Vagina (tissue), 2 donors: ENCODE measurements around the gene KDM4B. TPM values are rescaled to one million over a fixed set of nuclear protein-coding genes. Genes with fewer than 3 reads are reported as not detected.
A peak's percentile ranks its signal among the peaks of the same experiment; 100 is the strongest.

Experiments used
- DNase-seq, 2 donors: peaks; one replicate each; pipeline ENCODE4 v3.0.0-alpha.2; 2017; ENCODE audit errors: extremely low spot score in 2 of 2
- H3K27ac ChIP-seq: fragments of 200-600 bp; sonication (generic); one replicate; pipeline ENCODE4 v1.5.1; 2019
- H3K27me3 ChIP-seq: fragments of 200-600 bp; sonication (generic); one replicate; pipeline ENCODE4 v1.5.1; 2019
- H3K36me3 ChIP-seq, 2 donors: fragments of 200-600 bp; sonication (generic); one replicate each; pipeline ENCODE4 v1.5.1; 2017 to 2019
- H3K4me1 ChIP-seq: fragments of 200-600 bp; sonication (generic); one replicate; pipeline ENCODE4 v1.5.1; 2019
- H3K4me3 ChIP-seq, 2 donors: fragments of 200-600 bp; sonication (generic); 1 replicate in 1 of 2; 2 replicates in 1 of 2; pipeline ENCODE4 v1.5.1; 2016 to 2019
- H3K9me3 ChIP-seq: fragments of 200-600 bp; sonication (generic); one replicate; pipeline ENCODE4 v1.5.1; 2019
- POLR2A ChIP-seq, 2 donors: fragments of 450-650 bp; IDR thresholded peaks; one replicate each; pipeline ENCODE4 v1.6.1; 2017; ENCODE audit warnings: antibody characterized with exemption in 2 of 2, mild to moderate bottlenecking in 2 of 2, moderate library complexity in 2 of 2
- POLR2AphosphoS5 ChIP-seq, 2 donors: sonication (generic); formaldehyde crosslinking; IDR thresholded peaks; one replicate each; pipeline ENCODE4 v1.9.0; 2017; ENCODE audit warnings: antibody characterized with exemption in 2 of 2, mild to moderate bottlenecking in 2 of 2, low read depth in 1 of 2; ENCODE audit not compliant: insufficient read depth in 1 of 2
- intact Hi-C: fragments of 100-400 bp; cut with DNase I; formaldehyde crosslinking; loops from one replicate; pipeline ENCODE4 v1.15.1; 2023
- total RNA-seq: library from RNA; depleted of rRNA; stranded (reverse); fragments of >200 nt; gene quantifications from one replicate; pipeline ENCODE4 v1.2.3, GENCODE V29; 2016
- TF ChIP-seq, protein P1 (sequence below), 3 experiments: fragments of 450-650 bp in 2 of 3; fragments of 200-600 bp in 1 of 3; sonication (generic) in 1 of 3; IDR thresholded peaks; one replicate each; pipeline ENCODE4 v1.5.1; 2017 to 2019; ENCODE audit warnings: antibody characterized with exemption in 3 of 3, mild to moderate bottlenecking in 2 of 3, moderate library complexity in 2 of 3

KDM4B gene
- total RNA-seq, 1 donor from 2014 or later, result 59.7 TPM

DNA sequence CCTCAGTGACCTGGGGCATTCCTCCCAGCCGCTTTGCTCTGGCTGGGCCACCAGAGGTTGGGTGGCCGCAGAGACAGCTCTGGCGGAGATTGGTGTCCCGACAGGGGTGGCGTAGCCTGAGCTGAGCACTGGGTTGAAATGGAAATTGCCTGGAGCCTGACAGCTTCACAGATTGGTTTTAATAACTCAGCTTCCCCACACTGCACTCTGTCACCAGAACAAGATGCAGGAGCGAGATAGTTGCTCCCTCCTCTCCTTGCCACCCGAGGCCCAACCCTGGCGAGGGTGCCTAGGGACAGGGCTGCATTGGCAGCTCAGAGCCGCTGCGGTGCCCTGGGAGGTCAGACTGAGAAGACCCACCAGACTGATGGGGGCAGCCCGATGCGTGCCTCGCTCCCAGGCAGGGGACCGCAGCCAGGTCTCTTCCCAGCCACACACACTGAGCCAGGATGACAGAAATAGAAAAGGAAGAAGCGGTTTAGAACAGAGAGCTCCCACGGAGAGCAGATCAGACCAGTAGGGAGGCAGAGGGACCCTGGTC is 84.1 kb downstream of the KDM4B start:
- Histone ChIP-seq H3K27me3 (no peaks in the 10 kb centered on the region), H3K4me1 (peaks cover 31% of the 10 kb centered on the region), H3K36me3 (peaks cover 0 to 18% of the 10 kb centered on the region in 2 donors)

DNA sequence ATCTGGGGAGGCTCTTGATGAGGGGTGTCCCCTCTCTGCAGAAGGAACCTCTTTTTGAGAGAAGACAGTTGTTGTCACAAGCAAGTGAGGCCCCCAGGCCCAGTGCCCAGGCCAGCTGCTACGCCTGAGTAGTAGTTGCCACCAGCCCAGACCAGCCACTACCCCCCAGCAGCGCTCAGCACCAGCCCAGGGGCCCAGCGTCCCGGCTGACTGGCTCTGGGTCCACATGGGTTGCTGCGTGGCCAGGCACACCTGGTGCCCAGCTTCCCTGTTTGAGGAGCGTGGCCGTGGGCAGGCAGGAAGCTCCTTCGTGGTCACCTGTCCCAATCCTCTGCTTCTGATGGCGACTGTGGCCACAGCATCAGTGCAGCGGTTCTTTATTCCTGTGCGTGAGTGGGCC is 84.7 kb downstream of the KDM4B start:
- Histone ChIP-seq H3K4me3 (no peak overlapping the region), H3K27ac (no peak overlapping the region), H3K27me3 (no peaks in the 10 kb centered on the region), H3K36me3 (peaks cover 0 to 18% of the 10 kb centered on the region in 2 donors), H3K4me1 (peaks cover 31% of the 10 kb centered on the region), H3K9me3 (no peaks in the 10 kb centered on the region)
- intact Hi-C loops, result no loop called here
- TF ChIP-seq POLR2AphosphoS5 (IDR thresholded peaks at IDR 0.05; ENCODE audit: insufficient read depth in 1 of 2, low read depth in 1 of 2) (no peak), POLR2A (IDR thresholded peaks at IDR 0.05) (no peak)
- TF ChIP-seq, protein P1, sequence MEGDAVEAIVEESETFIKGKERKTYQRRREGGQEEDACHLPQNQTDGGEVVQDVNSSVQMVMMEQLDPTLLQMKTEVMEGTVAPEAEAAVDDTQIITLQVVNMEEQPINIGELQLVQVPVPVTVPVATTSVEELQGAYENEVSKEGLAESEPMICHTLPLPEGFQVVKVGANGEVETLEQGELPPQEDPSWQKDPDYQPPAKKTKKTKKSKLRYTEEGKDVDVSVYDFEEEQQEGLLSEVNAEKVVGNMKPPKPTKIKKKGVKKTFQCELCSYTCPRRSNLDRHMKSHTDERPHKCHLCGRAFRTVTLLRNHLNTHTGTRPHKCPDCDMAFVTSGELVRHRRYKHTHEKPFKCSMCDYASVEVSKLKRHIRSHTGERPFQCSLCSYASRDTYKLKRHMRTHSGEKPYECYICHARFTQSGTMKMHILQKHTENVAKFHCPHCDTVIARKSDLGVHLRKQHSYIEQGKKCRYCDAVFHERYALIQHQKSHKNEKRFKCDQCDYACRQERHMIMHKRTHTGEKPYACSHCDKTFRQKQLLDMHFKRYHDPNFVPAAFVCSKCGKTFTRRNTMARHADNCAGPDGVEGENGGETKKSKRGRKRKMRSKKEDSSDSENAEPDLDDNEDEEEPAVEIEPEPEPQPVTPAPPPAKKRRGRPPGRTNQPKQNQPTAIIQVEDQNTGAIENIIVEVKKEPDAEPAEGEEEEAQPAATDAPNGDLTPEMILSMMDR (IDR thresholded peaks at IDR 0.05), result no peak
- no peak for DNase-seq

More for the DNA sequence above, 84.1 kb downstream of the KDM4B start:
- intact Hi-C loops, result no loop called here
- H3K27ac ChIP-seq, result no peak overlapping the region
- no peak overlapping the region for H3K4me3 ChIP-seq
- TF ChIP-seq POLR2AphosphoS5 (IDR thresholded peaks at IDR 0.05; ENCODE audit: insufficient read depth in 1 of 2, low read depth in 1 of 2) (no peak), POLR2A (IDR thresholded peaks at IDR 0.05) (no peak)
- TF ChIP-seq, protein P1 (IDR thresholded peaks at IDR 0.05), result no peak
- no peaks in the 10 kb centered on the region for H3K9me3 ChIP-seq
- no peak for DNase-seq

DNA sequence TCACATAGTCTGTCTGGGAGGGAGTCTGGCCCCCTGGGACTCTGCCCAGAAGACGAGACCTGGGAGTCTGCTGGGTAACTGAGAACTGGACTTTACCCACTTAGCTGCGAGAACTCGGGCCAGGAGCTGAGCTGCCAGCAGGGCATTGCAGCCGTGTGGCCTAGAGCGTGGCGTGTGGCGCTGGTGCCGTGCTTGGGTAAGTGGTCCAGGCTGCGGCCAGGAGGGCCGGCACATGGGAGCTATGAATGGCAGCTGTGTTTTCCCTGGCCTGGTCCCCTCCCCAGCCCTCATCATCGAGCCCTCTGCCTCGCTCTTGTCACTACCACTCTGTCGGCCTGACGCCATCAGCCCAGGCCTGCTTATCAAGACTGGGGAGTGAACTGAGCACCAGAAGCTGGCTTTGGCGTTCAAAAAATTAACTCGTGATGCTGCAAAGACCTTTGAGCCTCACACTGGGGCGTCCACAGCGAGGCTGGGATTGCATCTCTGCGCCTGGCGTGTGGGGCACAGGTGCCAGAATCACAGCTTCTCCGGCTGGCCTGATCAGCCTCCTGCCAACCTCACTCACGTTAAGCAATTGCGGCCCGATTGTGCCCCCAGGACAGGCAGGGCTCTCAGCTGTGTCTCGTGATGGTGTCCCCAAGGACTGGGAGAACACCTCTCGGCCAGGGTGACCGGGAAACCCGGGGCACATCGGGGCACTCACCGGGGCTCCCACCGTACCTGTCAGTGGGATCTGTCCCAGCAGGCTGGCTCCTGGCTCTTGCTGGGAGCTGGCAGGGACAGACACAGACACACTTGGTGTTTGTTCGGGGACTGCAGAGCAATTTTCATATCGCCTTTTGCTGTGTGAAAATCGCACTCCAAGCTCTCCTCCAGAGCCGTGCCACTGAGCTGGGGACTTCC is 85.9 kb downstream of the KDM4B start:
- peaks cover 0 to 18% of the 10 kb centered on the region in 2 donors for H3K36me3 ChIP-seq
- intact Hi-C loops, result no loop called here
- H3K27me3 ChIP-seq, result no peaks in the 10 kb centered on the region

DNA sequence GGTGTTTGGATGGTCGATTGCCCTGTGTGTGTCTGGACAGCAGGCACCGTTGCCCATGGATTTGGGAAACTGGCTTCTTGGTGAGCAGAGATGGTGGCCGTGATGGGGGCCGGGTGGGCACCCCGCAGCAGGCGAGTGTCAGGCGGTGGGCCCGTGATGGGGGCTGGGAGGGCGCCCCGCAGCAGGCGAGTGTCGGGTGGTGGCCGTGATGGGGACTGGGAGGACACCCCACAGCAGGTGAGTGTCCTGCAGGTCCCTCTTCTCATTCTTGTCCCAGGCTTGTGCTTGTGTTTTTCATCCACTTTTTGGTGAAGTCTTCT is 86.5 kb downstream of the KDM4B start:
- Histone ChIP-seq H3K4me1 (peaks cover 31% of the 10 kb centered on the region), H3K9me3 (no peaks in the 10 kb centered on the region), H3K4me3 (no peak overlapping the region), H3K27ac (no peak overlapping the region), H3K27me3 (no peaks in the 10 kb centered on the region), H3K36me3 (peaks cover 0 to 18% of the 10 kb centered on the region in 2 donors)
- no peak for DNase-seq
- intact Hi-C loops, result no loop called here
- TF ChIP-seq, protein P1 (IDR thresholded peaks at IDR 0.05), result no peak
- TF ChIP-seq POLR2A (IDR thresholded peaks at IDR 0.05), result no peak

More for the DNA sequence above, 85.9 kb downstream of the KDM4B start:
- no peak for DNase-seq
- H3K27ac ChIP-seq, result no peak overlapping the region
- H3K4me3 ChIP-seq, result no peak overlapping the region
- no peak for TF ChIP-seq POLR2A (IDR thresholded peaks at IDR 0.05)
- no peak for TF ChIP-seq POLR2AphosphoS5 (IDR thresholded peaks at IDR 0.05; ENCODE audit: insufficient read depth in 1 of 2, low read depth in 1 of 2)
- TF ChIP-seq, protein P1 (IDR thresholded peaks at IDR 0.05), result no peak
- no peaks in the 10 kb centered on the region for H3K9me3 ChIP-seq
- peaks cover 31% of the 10 kb centered on the region for H3K4me1 ChIP-seq

DNA sequence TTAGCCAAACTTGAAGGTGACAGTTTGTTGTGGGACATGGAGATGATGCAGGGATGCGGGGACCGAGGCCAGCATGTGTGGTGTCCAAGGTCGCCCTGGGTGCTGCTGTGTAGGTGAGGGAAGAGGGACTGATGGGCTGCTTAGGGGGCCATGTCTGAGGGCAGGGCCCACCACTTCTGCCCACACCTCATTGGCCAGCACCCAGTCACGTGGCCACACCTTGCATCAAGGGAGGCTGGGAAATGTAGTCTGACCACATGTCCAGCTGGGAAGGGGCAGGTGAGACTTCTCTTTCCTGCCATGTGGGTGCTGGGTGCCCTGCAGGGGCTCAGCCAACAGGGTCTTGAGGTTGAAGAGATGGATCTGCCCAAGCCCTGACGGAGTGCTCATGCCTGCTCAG is 88.9 kb downstream of the KDM4B start:
- peak overlapping the region; percentile 27 for H3K27ac ChIP-seq
- TF ChIP-seq POLR2AphosphoS5 (IDR thresholded peaks at IDR 0.05; ENCODE audit: insufficient read depth in 1 of 2, low read depth in 1 of 2) (no peak), POLR2A (IDR thresholded peaks at IDR 0.05) (no peak)
- TF ChIP-seq, protein P1 (IDR thresholded peaks at IDR 0.05), result no peak
- H3K27me3 ChIP-seq, result no peaks in the 10 kb centered on the region
- peaks cover 41% of the 10 kb centered on the region for H3K4me1 ChIP-seq
- peaks cover 0 to 22% of the 10 kb centered on the region in 2 donors for H3K36me3 ChIP-seq
- H3K9me3 ChIP-seq, result no peaks in the 10 kb centered on the region
- H3K4me3 ChIP-seq, result no peak overlapping the region
- no peak for DNase-seq
- intact Hi-C loops, result no loop called here
